Measurements from ENCODE around the gene PTPRG.

DNA sequence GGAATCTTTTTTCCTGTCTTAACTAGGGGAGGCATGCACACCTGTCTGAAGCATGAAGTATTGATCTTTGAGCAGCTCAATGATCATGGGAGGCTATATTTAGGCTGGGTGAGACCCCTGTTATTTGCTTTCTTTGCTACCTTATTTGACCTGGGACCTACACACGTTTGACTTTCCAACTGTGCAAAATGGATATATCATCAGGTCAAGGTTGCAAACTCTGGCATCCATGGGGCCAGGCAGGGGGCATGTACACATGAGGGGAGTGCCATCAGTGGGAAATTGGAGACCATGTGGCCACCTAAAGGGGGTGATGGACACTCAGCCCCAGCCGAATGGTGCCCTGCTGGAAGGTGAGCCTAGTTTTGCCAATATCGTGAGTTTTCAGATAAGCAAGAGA lies 637.8 kb downstream of the PTPRG start:
- TF ChIP-seq, protein P1, sequence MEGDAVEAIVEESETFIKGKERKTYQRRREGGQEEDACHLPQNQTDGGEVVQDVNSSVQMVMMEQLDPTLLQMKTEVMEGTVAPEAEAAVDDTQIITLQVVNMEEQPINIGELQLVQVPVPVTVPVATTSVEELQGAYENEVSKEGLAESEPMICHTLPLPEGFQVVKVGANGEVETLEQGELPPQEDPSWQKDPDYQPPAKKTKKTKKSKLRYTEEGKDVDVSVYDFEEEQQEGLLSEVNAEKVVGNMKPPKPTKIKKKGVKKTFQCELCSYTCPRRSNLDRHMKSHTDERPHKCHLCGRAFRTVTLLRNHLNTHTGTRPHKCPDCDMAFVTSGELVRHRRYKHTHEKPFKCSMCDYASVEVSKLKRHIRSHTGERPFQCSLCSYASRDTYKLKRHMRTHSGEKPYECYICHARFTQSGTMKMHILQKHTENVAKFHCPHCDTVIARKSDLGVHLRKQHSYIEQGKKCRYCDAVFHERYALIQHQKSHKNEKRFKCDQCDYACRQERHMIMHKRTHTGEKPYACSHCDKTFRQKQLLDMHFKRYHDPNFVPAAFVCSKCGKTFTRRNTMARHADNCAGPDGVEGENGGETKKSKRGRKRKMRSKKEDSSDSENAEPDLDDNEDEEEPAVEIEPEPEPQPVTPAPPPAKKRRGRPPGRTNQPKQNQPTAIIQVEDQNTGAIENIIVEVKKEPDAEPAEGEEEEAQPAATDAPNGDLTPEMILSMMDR (CRISPR knock-in tag; IDR thresholded peaks at IDR 0.05): no peak
- TF ChIP-seq GABPB1 (CRISPR knock-in tag; IDR thresholded peaks at IDR 0.05) (no peak), MAZ (IDR thresholded peaks at IDR 0.05; ENCODE audit: borderline replicate concordance, low read depth, low read length) (no peak), MAZ (CRISPR knock-in tag; IDR thresholded peaks at IDR 0.05; ENCODE audit: low read depth) (no peak)

All from HepG2 (cell line).